Activated CD4-positive, alpha-beta T cell treated with anti-CD3 and anti-CD28 coated beads, Interleukin-2, amount 10 ng/mL, durations not matched to agents 24 days and 14 days (primary cell): ENCODE results near the gene U2AF1L4. TPM values are rescaled to one million over a fixed set of nuclear protein-coding genes. Genes with fewer than 3 reads are reported as not detected.

Experiments used
- DNase-seq: peaks from one replicate; pipeline ENCODE4 v3.0.0; 2022
- H3K27ac Mint-ChIP-seq: one replicate; pipeline ENCODE4 v1.8.0; 2022; ENCODE audit warnings: mild to moderate bottlenecking, mixed read lengths
- H3K27me3 Mint-ChIP-seq: one replicate; pipeline ENCODE4 v1.8.0; 2022; ENCODE audit warnings: mixed read lengths
- H3K36me3 Mint-ChIP-seq: one replicate; pipeline ENCODE4 v1.8.0; 2022; ENCODE audit warnings: low read depth, mild to moderate bottlenecking, mixed read lengths
- H3K4me1 Mint-ChIP-seq: one replicate; pipeline ENCODE4 v1.8.0; 2021; ENCODE audit warnings: mixed read lengths
- H3K4me3 Mint-ChIP-seq: one replicate; pipeline ENCODE4 v1.8.0; 2022; ENCODE audit warnings: mild to moderate bottlenecking, moderate library complexity, mixed read lengths
- H3K9me3 Mint-ChIP-seq: one replicate; pipeline ENCODE4 v1.8.0; 2021; ENCODE audit warnings: mixed read lengths
- intact Hi-C: fragments of 100-400 bp; cut with micrococcal nuclease; formaldehyde crosslinking; loops from one replicate; pipeline ENCODE4 v1.15.1; 2023
- total RNA-seq: library from RNA; stranded (reverse); gene quantifications from 2 replicates; pipeline ENCODE4 v1.2.3, GENCODE V29; 2022

The U2AF1L4 gene
- total RNA-seq, 1 donor from 2014 or later = 26.9 TPM

- peaks cover 12% of the 10 kb centered on the region for H3K36me3 Mint-ChIP-seq
- peaks cover 37% of the 10 kb centered on the region for H3K4me1 Mint-ChIP-seq
- intact Hi-C loops = loop anchor here (1.0 to 10.0 kb wide), 3 partner anchors 10 to 366 kb away; partner anchors contain the start of genes OVOL3, POLR2I, PROSER3 and TBCB
- H3K9me3 Mint-ChIP-seq = no peaks in the 10 kb centered on the region
- peak within 1 kb of the TSS; percentile 95 for H3K27ac Mint-ChIP-seq
- DNase-seq = peak; percentile 100
- H3K4me3 Mint-ChIP-seq = peak within 1 kb of the TSS; percentile 99
- H3K27me3 Mint-ChIP-seq = no peaks in the 10 kb centered on the region
Observed at GRCh38 chr19:35748106-35749020, 3.1 kb upstream of the U2AF1L4 start, which contains the start of gene LIN37. Gene LIN37 (plus strand): TSS chr19:35748576. CDS start chr19:35748725, 149 bp downstream.

- Mint-ChIP-seq H3K4me3 (peak overlapping the region; percentile 94), H3K9me3 (no peaks in the 10 kb centered on the region), H3K4me1 (peaks cover 47% of the 10 kb centered on the region), H3K27ac (peak overlapping the region; percentile 100), H3K27me3 (no peaks in the 10 kb centered on the region), H3K36me3 (peaks cover 19% of the 10 kb centered on the region)
- intact Hi-C loops = loop anchor here (5.0 to 10.0 kb wide), 2 partner anchors 306 to 368 kb away; partner anchors contain the start of genes OVOL3, POLR2I, TBCB and THAP8
- DNase-seq = no peak
Observed at GRCh38 chr19:35746531-35746930, 1.3 kb upstream of the U2AF1L4 start.

GRCh38 chr19:35746087-35746462 is 857 bp upstream of the U2AF1L4 start:
- Mint-ChIP-seq H3K36me3 (peaks cover 19% of the 10 kb centered on the region), H3K27me3 (no peaks in the 10 kb centered on the region), H3K4me3 (peak overlapping the region; percentile 94), H3K9me3 (no peaks in the 10 kb centered on the region), H3K4me1 (peaks cover 47% of the 10 kb centered on the region), H3K27ac (peak overlapping the region; percentile 100)
- DNase-seq = no peak
- intact Hi-C loops = loop anchor here (5.0 to 10.0 kb wide), 2 partner anchors 306 to 369 kb away; partner anchors contain the start of genes OVOL3, POLR2I, TBCB and THAP8

- H3K27ac Mint-ChIP-seq = peak overlapping the region; percentile 100
- intact Hi-C loops = loop anchor here (1.0 to 10.0 kb wide), 5 partner anchors 27 to 370 kb away; partner anchors contain the start of genes ARHGAP33, OVOL3, POLR2I and TBCB
- H3K9me3 Mint-ChIP-seq = no peaks in the 10 kb centered on the region
- peak overlapping the region; percentile 94 for H3K4me3 Mint-ChIP-seq
- H3K27me3 Mint-ChIP-seq = no peaks in the 10 kb centered on the region
- DNase-seq = peak; percentile 98
- H3K36me3 Mint-ChIP-seq = peaks cover 20% of the 10 kb centered on the region
- H3K4me1 Mint-ChIP-seq = peaks cover 50% of the 10 kb centered on the region
Observed at GRCh38 chr19:35744430-35745327, 539 bp downstream of the U2AF1L4 start.

GRCh38 chr19:35743640-35744429 is 1.4 kb downstream of the U2AF1L4 start:
- peaks cover 21% of the 10 kb centered on the region for H3K36me3 Mint-ChIP-seq
- DNase-seq = no peak
- peaks cover 49% of the 10 kb centered on the region for H3K4me1 Mint-ChIP-seq
- peak overlapping the region; percentile 94 for H3K4me3 Mint-ChIP-seq
- no peaks in the 10 kb centered on the region for H3K27me3 Mint-ChIP-seq
- H3K27ac Mint-ChIP-seq = peak overlapping the region; percentile 100
- intact Hi-C loops = loop anchor here (10.0 kb wide), 1 partner anchor 371 kb away; the partner anchor contains the start of genes OVOL3, POLR2I and TBCB
- no peaks in the 10 kb centered on the region for H3K9me3 Mint-ChIP-seq

GRCh38 chr19:35742121-35742724 is 3.0 kb downstream of the U2AF1L4 start, which contains the start of gene IGFLR1:
Gene IGFLR1 (minus strand): TSS chr19:35742452. CDS start chr19:35741180, 1,272 bp downstream.
- intact Hi-C loops = loop anchor here (1.0 to 10.0 kb wide), 2 partner anchors 29 to 373 kb away; partner anchors contain the start of genes OVOL3, POLR2I and TBCB
- Mint-ChIP-seq H3K27ac (peak within 1 kb of the TSS; percentile 98), H3K4me1 (peaks cover 45% of the 10 kb centered on the region), H3K9me3 (no peaks in the 10 kb centered on the region), H3K4me3 (peak within 1 kb of the TSS; percentile 94), H3K27me3 (no peaks in the 10 kb centered on the region), H3K36me3 (peaks cover 28% of the 10 kb centered on the region)
- peak; percentile 92 for DNase-seq

- no peak for DNase-seq
- intact Hi-C loops = loop anchor here (2.0 to 10.0 kb wide), 3 partner anchors 48 to 374 kb away; partner anchors contain the start of genes OVOL3, POLR2I and TBCB
- peaks cover 38% of the 10 kb centered on the region for H3K36me3 Mint-ChIP-seq
- peaks cover 47% of the 10 kb centered on the region for H3K4me1 Mint-ChIP-seq
- no peaks in the 10 kb centered on the region for H3K27me3 Mint-ChIP-seq
- peak overlapping the region; percentile 97 for H3K27ac Mint-ChIP-seq
- peak overlapping the region; percentile 91 for H3K4me3 Mint-ChIP-seq
- no peaks in the 10 kb centered on the region for H3K9me3 Mint-ChIP-seq
Observed at GRCh38 chr19:35741203-35741515, 4.1 kb downstream of the U2AF1L4 start.

- H3K9me3 Mint-ChIP-seq = no peaks in the 10 kb centered on the region
- DNase-seq = peak; percentile 99
- peaks cover 42% of the 10 kb centered on the region for H3K36me3 Mint-ChIP-seq
- peaks cover 44% of the 10 kb centered on the region for H3K4me1 Mint-ChIP-seq
- intact Hi-C loops = loop anchor here (1.0 to 10.0 kb wide), 5 partner anchors 23 to 374 kb away; partner anchors contain the start of genes ARHGAP33, OVOL3, POLR2I and TBCB
- peak overlapping the region; percentile 97 for H3K27ac Mint-ChIP-seq
- H3K27me3 Mint-ChIP-seq = no peaks in the 10 kb centered on the region
- H3K4me3 Mint-ChIP-seq = peak overlapping the region; percentile 91
Observed at GRCh38 chr19:35740423-35741202, 4.6 kb downstream of the U2AF1L4 start.

- H3K27me3 Mint-ChIP-seq = no peaks in the 10 kb centered on the region
- peak overlapping the region; percentile 91 for H3K4me3 Mint-ChIP-seq
- H3K9me3 Mint-ChIP-seq = no peaks in the 10 kb centered on the region
- intact Hi-C loops = loop anchor here (1.0 to 10.0 kb wide), 5 partner anchors 23 to 375 kb away; partner anchors contain the start of genes ARHGAP33, OVOL3, POLR2I and TBCB
- no peak for DNase-seq
- peaks cover 44% of the 10 kb centered on the region for H3K4me1 Mint-ChIP-seq
- no peak overlapping the region for H3K27ac Mint-ChIP-seq
- peaks cover 44% of the 10 kb centered on the region for H3K36me3 Mint-ChIP-seq
Observed at GRCh38 chr19:35740108-35740422, 5.2 kb downstream of the U2AF1L4 start.

- H3K36me3 Mint-ChIP-seq = peaks cover 49% of the 10 kb centered on the region
- H3K27ac Mint-ChIP-seq = peak overlapping the region; percentile 13
Observed at GRCh38 chr19:35739275-35740107, 5.7 kb downstream of the U2AF1L4 start.

GRCh38 chr19:35738887-35739229 is 6.4 kb downstream of the U2AF1L4 start:
- Mint-ChIP-seq H3K4me3 (peak overlapping the region; percentile 10), H3K36me3 (peaks cover 53% of the 10 kb centered on the region), H3K27ac (no peak overlapping the region), H3K27me3 (no peaks in the 10 kb centered on the region), H3K4me1 (peaks cover 46% of the 10 kb centered on the region), H3K9me3 (no peaks in the 10 kb centered on the region)
- intact Hi-C loops = no loop called here
- no peak for DNase-seq

More at GRCh38 chr19:35739275-35740107, 5.7 kb downstream of the U2AF1L4 start:
- no peaks in the 10 kb centered on the region for H3K27me3 Mint-ChIP-seq
- H3K4me3 Mint-ChIP-seq = peak overlapping the region; percentile 91
- intact Hi-C loops = loop anchor here (1.0 to 10.0 kb wide), 5 partner anchors 22 to 375 kb away; partner anchors contain the start of genes ARHGAP33, OVOL3, POLR2I and TBCB
- peaks cover 45% of the 10 kb centered on the region for H3K4me1 Mint-ChIP-seq
- no peak for DNase-seq
- no peaks in the 10 kb centered on the region for H3K9me3 Mint-ChIP-seq
